ENCODE results near the gene BANK1. TPM values are rescaled to one million over a fixed set of nuclear protein-coding genes. Genes with fewer than 3 reads are reported as not detected.
A peak's percentile ranks its signal among the peaks of the same experiment; 100 is the strongest.

BANK1 gene
- total and polyA plus RNA-seq, 2 donors (not counting 1 experiment from before 2014, with no cell fraction given), result 0.20 to 0.83 TPM

GRCh38 chr4:101933855-101934254 is 143.3 kb downstream of the BANK1 start:
- Histone ChIP-seq H2AFZ (ENCODE audit: low read length) (no peak overlapping the region), H3K36me3 (ENCODE audit: control insufficient read depth, insufficient read depth, low read length) (no peaks in the 10 kb centered on the region), H3K79me2 (ENCODE audit: control insufficient read depth, insufficient read depth, low read length) (no peaks in the 10 kb centered on the region), H3K4me3 (replicated peaks in 1 of 4; ENCODE audit: control extremely low read depth in 1 of 4, insufficient read depth in 1 of 4, low read depth in 3 of 4, low read length in 4 of 4) (no peak overlapping the region), H3K9me3 (ENCODE audit: control insufficient read depth, insufficient read depth, low read depth, low read length) (no peaks in the 10 kb centered on the region), H3K27ac (ENCODE audit: insufficient read depth, low read length) (no peak overlapping the region), H3K4me2 (ENCODE audit: extremely low read depth, insufficient read depth, low read length) (no peak overlapping the region), H4K20me1 (ENCODE audit: control insufficient read depth, extremely low read depth, insufficient read depth, low read length) (no peaks in the 10 kb centered on the region), H3K4me1 (ENCODE audit: control insufficient read depth, extremely low read depth, insufficient read depth, low read length) (no peaks in the 10 kb centered on the region), H3K27me3 (ENCODE audit: control insufficient read depth, insufficient read depth, low read length) (no peaks in the 10 kb centered on the region), H3K9ac (ENCODE audit: insufficient read depth, low read length) (no peak overlapping the region)
- no peak for DNase-seq (ENCODE audit: low read depth in 2 of 2)
- no peak for TF ChIP-seq CTCF (conservative IDR thresholded peaks at IDR 0.05 in 1 of 2, IDR thresholded peaks at IDR 0.05 in 1 of 2; ENCODE audit: low read depth in 1 of 2, low read length in 2 of 2)
- TF ChIP-seq EZH2 (IDR thresholded peaks at IDR 0.05; ENCODE audit: low read length, missing control alignments), result no peak

- Histone ChIP-seq H3K4me2 (ENCODE audit: extremely low read depth, insufficient read depth, low read length) (no peak overlapping the region), H3K27me3 (ENCODE audit: control insufficient read depth, insufficient read depth, low read length) (no peaks in the 10 kb centered on the region), H3K27ac (ENCODE audit: insufficient read depth, low read length) (no peak overlapping the region), H3K4me1 (ENCODE audit: control insufficient read depth, extremely low read depth, insufficient read depth, low read length) (no peaks in the 10 kb centered on the region), H3K4me3 (replicated peaks in 1 of 4; ENCODE audit: control extremely low read depth in 1 of 4, insufficient read depth in 1 of 4, low read depth in 3 of 4, low read length in 4 of 4) (no peak overlapping the region), H4K20me1 (ENCODE audit: control insufficient read depth, extremely low read depth, insufficient read depth, low read length) (no peaks in the 10 kb centered on the region), H2AFZ (ENCODE audit: low read length) (no peak overlapping the region), H3K9ac (ENCODE audit: insufficient read depth, low read length) (no peak overlapping the region), H3K79me2 (ENCODE audit: control insufficient read depth, insufficient read depth, low read length) (no peaks in the 10 kb centered on the region), H3K9me3 (ENCODE audit: control insufficient read depth, insufficient read depth, low read depth, low read length) (no peaks in the 10 kb centered on the region), H3K36me3 (ENCODE audit: control insufficient read depth, insufficient read depth, low read length) (no peaks in the 10 kb centered on the region)
- TF ChIP-seq CTCF (conservative IDR thresholded peaks at IDR 0.05 in 1 of 2, IDR thresholded peaks at IDR 0.05 in 1 of 2; ENCODE audit: low read depth in 1 of 2, low read length in 2 of 2) (no peak), EZH2 (IDR thresholded peaks at IDR 0.05; ENCODE audit: low read length, missing control alignments) (no peak)
- peak in 1 of 2 donors; percentile 26 for DNase-seq (ENCODE audit: low read depth in 2 of 2)
Measured at GRCh38 chr4:101938836-101939235, 148.3 kb downstream of the BANK1 start.

- H3K4me1 ChIP-seq (ENCODE audit: control insufficient read depth, extremely low read depth, insufficient read depth, low read length), result no peaks in the 10 kb centered on the region
- H3K9ac ChIP-seq (ENCODE audit: insufficient read depth, low read length), result no peak overlapping the region
- H2AFZ ChIP-seq (ENCODE audit: low read length), result no peak overlapping the region
- no peaks in the 10 kb centered on the region for H3K9me3 ChIP-seq (ENCODE audit: control insufficient read depth, insufficient read depth, low read depth, low read length)
- no peak overlapping the region for H3K27ac ChIP-seq (ENCODE audit: insufficient read depth, low read length)
- no peaks in the 10 kb centered on the region for H4K20me1 ChIP-seq (ENCODE audit: control insufficient read depth, extremely low read depth, insufficient read depth, low read length)
- no peaks in the 10 kb centered on the region for H3K79me2 ChIP-seq (ENCODE audit: control insufficient read depth, insufficient read depth, low read length)
- no peak for DNase-seq (ENCODE audit: low read depth in 2 of 2)
- no peak overlapping the region for H3K4me3 ChIP-seq (replicated peaks in 1 of 4; ENCODE audit: control extremely low read depth in 1 of 4, insufficient read depth in 1 of 4, low read depth in 3 of 4, low read length in 4 of 4)
- TF ChIP-seq EZH2 (IDR thresholded peaks at IDR 0.05; ENCODE audit: low read length, missing control alignments), result no peak
- no peak for TF ChIP-seq CTCF (conservative IDR thresholded peaks at IDR 0.05 in 1 of 2, IDR thresholded peaks at IDR 0.05 in 1 of 2; ENCODE audit: low read depth in 1 of 2, low read length in 2 of 2)
- H3K27me3 ChIP-seq (ENCODE audit: control insufficient read depth, insufficient read depth, low read length), result no peaks in the 10 kb centered on the region
- no peak overlapping the region for H3K4me2 ChIP-seq (ENCODE audit: extremely low read depth, insufficient read depth, low read length)
- no peaks in the 10 kb centered on the region for H3K36me3 ChIP-seq (ENCODE audit: control insufficient read depth, insufficient read depth, low read length)
Measured at GRCh38 chr4:101941816-101942358, 151.4 kb downstream of the BANK1 start.

Data from fibroblast of lung (primary cell).